ENCODE measurements around the gene GNG8. TPM values are rescaled to one million over a fixed set of nuclear protein-coding genes. Genes with fewer than 3 reads are reported as not detected.
A peak's percentile ranks its signal among the peaks of the same experiment; 100 is the strongest.

The GNG8 gene
- total and polyA plus RNA-seq, 10 of the 15 experiments (the other 5 are each of a cell fraction or from before 2014, with no cell fraction given), result 1.2 to 6.6 (median 2.7) TPM; not detected in 6

- TF ChIP-seq SUPT20H (IDR thresholded peaks at IDR 0.05; ENCODE audit: borderline replicate concordance, control insufficient read depth, low read depth, low read length), result no peak
- TF ChIP-seq ZBTB11 (CRISPR knock-in tag; IDR thresholded peaks at IDR 0.05), result no peak
- TF ChIP-seq FOXK2 (IDR thresholded peaks at IDR 0.05), result no peak
- TF ChIP-seq IKZF2 (IDR thresholded peaks at IDR 0.05), result peak; percentile 79 to 81
- TF ChIP-seq TCF7 (IDR thresholded peaks at IDR 0.05; ENCODE audit: borderline replicate concordance), result no peak
- no peak for TF ChIP-seq PML (IDR thresholded peaks at IDR 0.05; ENCODE audit: low read length)
- no peak for TF ChIP-seq E2F8 (IDR thresholded peaks at IDR 0.05; ENCODE audit: low read depth, partially characterized antibody)
- no peak for TF ChIP-seq TCF3 (IDR thresholded peaks at IDR 0.05; ENCODE audit: borderline replicate concordance, insufficient read depth, low read depth, low read length)
- no peak for TF ChIP-seq CHD4 (IDR thresholded peaks at IDR 0.05)
- 0 out of 2 replicates have a peak, but pooled peaks have one; percentile 40 for TF ChIP-seq MTA2 (IDR thresholded peaks at IDR 0.05; ENCODE audit: low read depth)
- TF ChIP-seq NFYA (IDR thresholded peaks at IDR 0.05; ENCODE audit: borderline replicate concordance, low read depth, low read length), result no peak
- no peak; the same call in 1 of the 2 replicates for TF ChIP-seq ATF2 (IDR thresholded peaks at IDR 0.05; ENCODE audit: low read length)
- TF ChIP-seq BACH1 (IDR thresholded peaks at IDR 0.05; ENCODE audit: borderline replicate concordance), result no peak
- no peak for TF ChIP-seq MYB (IDR thresholded peaks at IDR 0.05; ENCODE audit: borderline replicate concordance, low read depth, low read length)
- TF ChIP-seq SUZ12 (IDR thresholded peaks at IDR 0.05; ENCODE audit: unreplicated experiment), result no peak
- no peak for TF ChIP-seq ASH2L (IDR thresholded peaks at IDR 0.05; ENCODE audit: borderline replicate concordance, low read depth)
- peak; percentile 80; the same call in 1 of the 2 replicates for TF ChIP-seq FOXM1 (IDR thresholded peaks at IDR 0.05; ENCODE audit: low read depth, low read length)
- TF ChIP-seq DPF2 (IDR thresholded peaks at IDR 0.05), result peak; percentile 70; the same call in 1 of the 2 replicates
- peak; percentile 19 for TF ChIP-seq RELA (IDR thresholded peaks at IDR 0.05; ENCODE audit: borderline replicate concordance, partially characterized antibody)
- 0 out of 2 replicates have a peak, but pooled peaks have one; percentile 75 for TF ChIP-seq SMARCA5 (IDR thresholded peaks at IDR 0.05)
- TF ChIP-seq PAX8 (IDR thresholded peaks at IDR 0.05), result peak; percentile 81; the same call in 1 of the 2 replicates
- TF ChIP-seq ETV6 (conservative IDR thresholded peaks at IDR 0.05 in 1 of 2, IDR thresholded peaks at IDR 0.05 in 1 of 2; ENCODE audit: borderline replicate concordance in 1 of 2, low read depth in 1 of 2), result 0 out of 4 replicates have a peak, but pooled peaks of 1 of the 2 experiments have one; percentile 16
- TF ChIP-seq USF2 (IDR thresholded peaks at IDR 0.05; ENCODE audit: borderline replicate concordance, low read depth, low read length), result no peak
Measured at GRCh38 chr19:46618670-46619231, 17.3 kb downstream of the GNG8 start (continued).
